T-helper 22 cell (primary cell): ENCODE measurements around the gene FLNA.
"Not testable (repeated sequence)": the region's sequence is repeated elsewhere in the genome, so short reads cannot be mapped to it uniquely, and the experiment has no call there.

Source experiments
- DNase-seq: peaks from one replicate; pipeline ENCODE4 v3.0.0-alpha.2; 2020; ENCODE audit warnings: low read depth

The FLNA gene, protein sequence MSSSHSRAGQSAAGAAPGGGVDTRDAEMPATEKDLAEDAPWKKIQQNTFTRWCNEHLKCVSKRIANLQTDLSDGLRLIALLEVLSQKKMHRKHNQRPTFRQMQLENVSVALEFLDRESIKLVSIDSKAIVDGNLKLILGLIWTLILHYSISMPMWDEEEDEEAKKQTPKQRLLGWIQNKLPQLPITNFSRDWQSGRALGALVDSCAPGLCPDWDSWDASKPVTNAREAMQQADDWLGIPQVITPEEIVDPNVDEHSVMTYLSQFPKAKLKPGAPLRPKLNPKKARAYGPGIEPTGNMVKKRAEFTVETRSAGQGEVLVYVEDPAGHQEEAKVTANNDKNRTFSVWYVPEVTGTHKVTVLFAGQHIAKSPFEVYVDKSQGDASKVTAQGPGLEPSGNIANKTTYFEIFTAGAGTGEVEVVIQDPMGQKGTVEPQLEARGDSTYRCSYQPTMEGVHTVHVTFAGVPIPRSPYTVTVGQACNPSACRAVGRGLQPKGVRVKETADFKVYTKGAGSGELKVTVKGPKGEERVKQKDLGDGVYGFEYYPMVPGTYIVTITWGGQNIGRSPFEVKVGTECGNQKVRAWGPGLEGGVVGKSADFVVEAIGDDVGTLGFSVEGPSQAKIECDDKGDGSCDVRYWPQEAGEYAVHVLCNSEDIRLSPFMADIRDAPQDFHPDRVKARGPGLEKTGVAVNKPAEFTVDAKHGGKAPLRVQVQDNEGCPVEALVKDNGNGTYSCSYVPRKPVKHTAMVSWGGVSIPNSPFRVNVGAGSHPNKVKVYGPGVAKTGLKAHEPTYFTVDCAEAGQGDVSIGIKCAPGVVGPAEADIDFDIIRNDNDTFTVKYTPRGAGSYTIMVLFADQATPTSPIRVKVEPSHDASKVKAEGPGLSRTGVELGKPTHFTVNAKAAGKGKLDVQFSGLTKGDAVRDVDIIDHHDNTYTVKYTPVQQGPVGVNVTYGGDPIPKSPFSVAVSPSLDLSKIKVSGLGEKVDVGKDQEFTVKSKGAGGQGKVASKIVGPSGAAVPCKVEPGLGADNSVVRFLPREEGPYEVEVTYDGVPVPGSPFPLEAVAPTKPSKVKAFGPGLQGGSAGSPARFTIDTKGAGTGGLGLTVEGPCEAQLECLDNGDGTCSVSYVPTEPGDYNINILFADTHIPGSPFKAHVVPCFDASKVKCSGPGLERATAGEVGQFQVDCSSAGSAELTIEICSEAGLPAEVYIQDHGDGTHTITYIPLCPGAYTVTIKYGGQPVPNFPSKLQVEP (N-terminal part only)

GRCh38 chrX:154374313-154375155 is at the start of gene FLNA:
Gene FLNA, minus strand, starts transcription at chrX:154374634. Its CDS starts 3,389 bp downstream, at chrX:154371245.
- DNase-seq, result no peak

DNA sequence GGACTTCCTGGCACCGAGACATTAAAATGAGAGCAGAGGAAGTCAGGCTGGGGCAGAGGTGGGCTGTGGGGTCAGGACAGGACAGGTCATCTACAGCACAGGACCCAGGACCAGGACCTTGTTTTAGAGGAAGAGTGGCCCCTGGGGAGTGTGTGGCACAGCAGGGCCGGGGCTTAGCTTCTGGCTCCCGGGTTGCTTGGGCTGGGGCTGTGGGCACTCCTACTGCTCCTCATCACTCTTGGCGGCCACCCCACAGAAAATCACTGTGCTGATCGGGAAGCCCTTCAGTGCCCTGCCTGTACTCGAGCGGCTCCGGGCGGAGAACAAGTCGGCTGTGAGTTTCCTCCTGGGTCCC is 45.9 kb upstream of the FLNA start:
- no peak for DNase-seq

DNA sequence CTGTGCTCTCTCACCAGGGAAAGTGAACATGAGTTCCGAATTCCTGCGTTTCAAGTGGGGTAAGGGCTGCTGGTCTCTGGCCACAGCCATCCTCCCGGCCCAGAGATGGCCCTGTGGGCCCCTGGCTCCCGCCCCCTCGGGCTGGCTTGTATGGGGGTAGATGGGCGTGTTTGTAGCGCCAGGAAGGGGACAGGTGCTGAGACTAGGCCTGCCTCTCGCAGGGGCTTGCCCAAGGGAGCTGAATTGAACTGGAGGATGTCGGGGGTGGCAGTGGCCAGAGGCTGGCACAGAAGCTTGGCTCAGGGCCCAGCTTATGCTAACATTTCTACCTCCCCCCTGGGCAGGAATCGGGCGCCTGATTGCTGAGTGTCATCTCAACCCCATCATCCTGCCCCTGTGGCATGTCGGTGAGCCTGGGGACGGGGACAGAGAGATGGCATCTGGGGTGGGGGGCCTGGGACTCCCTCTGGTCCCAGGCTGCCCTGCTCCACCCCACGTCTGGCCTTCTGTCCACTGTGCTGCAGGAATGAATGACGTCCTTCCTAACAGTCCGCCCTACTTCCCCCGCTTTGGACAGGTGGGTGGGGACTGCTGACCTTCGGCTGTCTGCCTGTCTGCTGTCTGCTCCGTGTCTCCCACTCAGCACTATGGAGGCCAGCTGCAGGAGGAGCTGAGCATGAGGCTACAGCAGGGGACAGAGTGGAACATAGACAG is 45.4 kb upstream of the FLNA start:
- DNase-seq, result no peak

DNA sequence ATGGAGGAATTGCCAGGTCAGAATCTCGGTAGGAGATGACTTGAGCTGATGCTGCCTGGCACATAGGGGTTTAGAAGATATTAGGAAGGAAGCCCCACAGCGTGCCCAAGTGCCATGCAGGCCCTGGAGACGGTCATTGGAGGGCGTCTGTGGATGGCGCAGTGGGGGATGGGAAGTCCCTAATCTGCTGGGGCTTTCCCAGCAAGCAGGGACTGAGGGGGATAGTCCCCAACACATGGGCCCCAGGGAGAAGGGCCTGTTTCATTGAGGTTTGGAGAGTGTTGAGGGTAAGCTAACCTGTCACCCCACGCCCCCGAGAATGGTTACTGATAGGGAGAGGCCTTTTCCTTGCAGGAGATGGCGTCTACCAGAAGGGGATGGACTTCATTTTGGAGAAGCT is 44.8 kb upstream of the FLNA start:
- DNase-seq, result no peak

DNA sequence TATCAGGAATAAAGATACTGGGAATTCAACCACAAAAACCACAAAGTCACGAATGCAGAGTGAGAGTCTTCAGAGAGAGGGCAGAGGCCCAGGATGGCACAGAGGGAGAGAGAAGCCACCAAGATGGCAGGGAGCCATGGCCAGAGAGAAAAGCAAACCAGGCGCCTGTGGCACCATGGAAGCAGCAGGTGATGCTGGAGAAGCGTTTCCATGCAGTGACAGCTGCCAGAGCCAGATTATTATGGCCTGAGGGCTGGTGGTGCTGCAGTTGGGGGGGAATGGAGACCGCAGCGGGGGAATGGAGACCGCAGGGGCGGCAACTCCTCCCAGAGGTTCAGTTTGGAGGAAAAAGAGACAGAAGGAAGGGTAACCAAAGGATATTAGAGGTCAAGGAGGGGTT is 42.7 kb upstream of the FLNA start:
- DNase-seq, result no peak

- no peak for DNase-seq
Measured at GRCh38 chrX:154413142-154413541, 38.7 kb upstream of the FLNA start.

- DNase-seq, result no peak
Measured at GRCh38 chrX:154412468-154412867, 38.0 kb upstream of the FLNA start.

- peak; percentile 23 for DNase-seq
Measured at GRCh38 chrX:154411981-154412340, 37.5 kb upstream of the FLNA start.

GRCh38 chrX:154409222-154409871 is 34.9 kb upstream of the FLNA start, which contains the start of gene DNASE1L1:
Gene DNASE1L1, minus strand, starts transcription at chrX:154409254. Its CDS starts 3,686 bp downstream, at chrX:154405568.
- DNase-seq, result no peak

- no peak for DNase-seq
Measured at GRCh38 chrX:154408659-154409221, 34.3 kb upstream of the FLNA start.

DNA sequence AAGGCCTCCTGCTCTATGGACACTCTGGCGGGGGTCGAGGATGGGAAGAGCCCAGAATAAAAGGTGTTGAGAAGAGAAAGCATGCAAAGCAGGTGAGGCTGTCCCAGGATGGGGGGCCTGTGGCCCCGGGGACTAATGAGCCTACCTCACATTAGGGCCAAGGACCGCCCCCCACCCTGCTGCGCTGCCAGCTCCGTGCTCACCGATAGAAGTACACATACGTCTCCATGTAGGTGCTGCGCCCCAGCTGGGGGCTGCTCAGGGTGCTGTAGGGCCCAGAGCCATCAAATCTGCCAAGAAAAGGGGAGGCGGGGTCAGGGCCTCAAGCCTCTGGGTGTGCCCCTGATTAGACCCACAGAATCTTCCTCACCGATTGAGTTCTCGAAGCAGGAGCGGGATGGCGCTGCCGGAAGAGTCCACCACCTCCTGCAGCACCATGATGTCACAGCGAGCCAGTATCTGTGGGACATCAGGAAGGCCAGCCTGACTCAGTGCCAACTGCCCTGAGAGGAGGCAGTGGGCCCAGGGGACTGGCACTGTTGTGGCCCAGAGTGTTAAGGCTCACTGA is 30.3 kb upstream of the FLNA start:
- no peak for DNase-seq

GRCh38 chrX:154403858-154404257 is 29.4 kb upstream of the FLNA start:
- DNase-seq, result no peak

DNA sequence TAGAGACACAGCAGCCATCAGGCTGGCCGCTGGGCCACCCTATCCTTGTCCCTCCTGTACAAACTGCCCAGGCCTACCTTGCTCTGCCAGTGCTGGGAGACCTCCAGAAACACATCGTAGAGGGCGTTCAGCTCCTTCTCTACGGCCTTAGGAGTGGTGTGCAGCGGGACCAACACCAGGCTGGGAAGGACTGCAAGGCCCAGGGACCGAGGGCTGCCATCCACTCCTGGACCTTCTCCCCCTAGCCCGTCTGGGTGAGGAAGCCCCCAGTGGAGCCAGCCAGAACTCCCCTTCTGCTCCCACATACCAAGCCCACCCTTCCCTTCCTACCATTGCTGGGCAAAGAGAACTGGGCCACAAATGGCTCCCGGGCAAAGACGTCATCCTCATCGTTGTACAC is 28.8 kb upstream of the FLNA start:
- no peak for DNase-seq

DNA sequence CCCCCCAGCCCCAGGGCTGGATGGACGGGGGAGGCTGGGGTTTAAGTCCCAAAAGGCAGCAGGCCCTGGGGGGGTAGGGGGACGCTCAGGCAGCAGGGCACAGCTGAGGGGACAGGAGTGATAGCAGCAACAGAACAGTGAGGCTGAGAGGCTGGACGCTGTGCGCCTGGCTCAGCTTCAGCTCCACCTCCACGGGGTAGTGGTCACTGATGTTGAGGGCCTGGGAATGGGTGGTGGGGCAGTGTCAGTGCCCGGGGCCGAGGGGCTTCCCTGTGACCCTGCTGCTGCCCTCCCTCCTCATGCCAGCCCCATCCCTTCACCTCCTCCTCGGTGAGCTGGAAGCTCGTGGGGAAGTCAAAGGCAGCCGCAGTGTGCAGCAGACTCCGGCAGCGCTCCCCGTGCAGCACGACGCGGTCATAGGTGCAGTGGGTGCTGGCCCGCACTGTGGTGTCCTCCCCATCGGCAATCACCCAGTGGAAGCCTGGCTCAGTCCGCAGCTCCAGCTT is 28.2 kb upstream of the FLNA start:
- DNase-seq, result no peak

- no peak for DNase-seq
Measured at GRCh38 chrX:154401918-154402621, 27.6 kb upstream of the FLNA start.

GRCh38 chrX:154401045-154401799 is 26.8 kb upstream of the FLNA start:
- DNase-seq, result no peak

- DNase-seq, result not testable (repeated sequence)
Measured at GRCh38 chrX:154400369-154400817, 26.0 kb upstream of the FLNA start.
